HG03280 (cell line): Measurements from ENCODE around the gene NR2C1.
"Not testable (repeated sequence)": the region's sequence is repeated elsewhere in the genome, so short reads cannot be mapped to it uniquely, and the experiment has no call there.

Experiments
- ATAC-seq: cut with Tn5 transposase; IDR thresholded peaks from one replicate; pipeline ENCODE4 v1.9.1; 2021; ENCODE audit warnings: mild to moderate bottlenecking, moderate library complexity; ENCODE audit not compliant: unreplicated experiment

NR2C1 gene

GRCh38 chr12:95072900-95073697 is at the start of gene NR2C1:
TSS of gene NR2C1 (minus strand) at chr12:95073618. CDS start at chr12:95067384, 6,234 bp downstream.
- peak; percentile 98 for ATAC-seq

- ATAC-seq, result no peak
These were observed 45.4 kb upstream of the NR2C1 start for GRCh38 chr12:95118788-95119179.

GRCh38 chr12:95118138-95118787 is 44.8 kb upstream of the NR2C1 start:
- no peak for ATAC-seq

- no peak for ATAC-seq
These were observed 43.8 kb upstream of the NR2C1 start for GRCh38 chr12:95117178-95117599.

GRCh38 chr12:95116773-95117172 is 43.4 kb upstream of the NR2C1 start:
- no peak for ATAC-seq

GRCh38 chr12:95116341-95116740 is 42.9 kb upstream of the NR2C1 start:
- ATAC-seq, result no peak

- ATAC-seq, result no peak
These were observed 42.2 kb upstream of the NR2C1 start for GRCh38 chr12:95115641-95116040.

- no peak for ATAC-seq
These were observed 41.5 kb upstream of the NR2C1 start for GRCh38 chr12:95114766-95115405.

- ATAC-seq, result no peak
These were observed 33.9 kb upstream of the NR2C1 start for GRCh38 chr12:95107362-95107761.

- no peak for ATAC-seq
These were observed 32.1 kb upstream of the NR2C1 start for GRCh38 chr12:95105540-95105939.

GRCh38 chr12:95104919-95105452 is 31.6 kb upstream of the NR2C1 start:
- ATAC-seq, result no peak

- ATAC-seq, result peak; percentile 85
These were observed 29.7 kb upstream of the NR2C1 start for GRCh38 chr12:95102916-95103671.

GRCh38 chr12:95101957-95102356 is 28.5 kb upstream of the NR2C1 start:
- not testable (repeated sequence) for ATAC-seq

- no peak for ATAC-seq
These were observed 27.1 kb upstream of the NR2C1 start for GRCh38 chr12:95100264-95101190.

GRCh38 chr12:95099270-95099790 is 25.9 kb upstream of the NR2C1 start:
- ATAC-seq, result no peak

- ATAC-seq, result no peak
These were observed 23.4 kb upstream of the NR2C1 start for GRCh38 chr12:95096852-95097251.

- ATAC-seq, result no peak
These were observed 23.0 kb upstream of the NR2C1 start for GRCh38 chr12:95096378-95096777.

GRCh38 chr12:95095866-95096265 is 22.4 kb upstream of the NR2C1 start:
- ATAC-seq, result not testable (repeated sequence)

- no peak for ATAC-seq
These were observed 16.0 kb upstream of the NR2C1 start for GRCh38 chr12:95089462-95089861.
